GM19397 (cell line): Measurements from ENCODE around the gene DDX27.
"Not testable (repeated sequence)": the region's sequence is repeated elsewhere in the genome, so short reads cannot be mapped to it uniquely, and the experiment has no call there.

Experiments
- ATAC-seq: cut with Tn5 transposase; IDR thresholded peaks from one replicate; pipeline ENCODE4 v1.9.1; 2021; ENCODE audit warnings: mild to moderate bottlenecking, moderate library complexity; ENCODE audit not compliant: unreplicated experiment

The DDX27 gene

GRCh38 chr20:49219091-49219923, at the start of gene DDX27:
DDX27 (plus strand) TSS chr20:49219416; CDS start chr20:49219449, 33 bp downstream.
- ATAC-seq: peak; percentile 95

GRCh38 chr20:49169547-49169946, 49.7 kb upstream of the DDX27 start:
- no peak for ATAC-seq

- no peak for ATAC-seq
Measured at GRCh38 chr20:49170714-49171113, 48.5 kb upstream of the DDX27 start.

GRCh38 chr20:49171909-49172308, 47.3 kb upstream of the DDX27 start:
- no peak for ATAC-seq

GRCh38 chr20:49172413-49172812, 46.8 kb upstream of the DDX27 start:
- ATAC-seq: no peak

- ATAC-seq: no peak
Measured at GRCh38 chr20:49174183-49174582, 45.0 kb upstream of the DDX27 start.

- ATAC-seq: no peak
Measured at GRCh38 chr20:49179368-49180277, 39.6 kb upstream of the DDX27 start.

- no peak for ATAC-seq
Measured at GRCh38 chr20:49181265-49181877, 37.8 kb upstream of the DDX27 start.

- ATAC-seq: no peak
Measured at GRCh38 chr20:49183444-49183843, 35.8 kb upstream of the DDX27 start.

GRCh38 chr20:49184084-49184501, 35.1 kb upstream of the DDX27 start:
- not testable (repeated sequence) for ATAC-seq

GRCh38 chr20:49184691-49185070, 34.5 kb upstream of the DDX27 start:
- no peak for ATAC-seq

- no peak for ATAC-seq
Measured at GRCh38 chr20:49185071-49185761, 34.0 kb upstream of the DDX27 start.

- ATAC-seq: no peak
Measured at GRCh38 chr20:49186535-49187329, 32.5 kb upstream of the DDX27 start.

- no peak for ATAC-seq
Measured at GRCh38 chr20:49187330-49187850, 31.8 kb upstream of the DDX27 start.

GRCh38 chr20:49187851-49188641, 31.2 kb upstream of the DDX27 start, which contains the start of gene STAU1:
STAU1 (minus strand) TSS chr20:49188334; CDS start chr20:49166201, 22,133 bp downstream.
- ATAC-seq: peak; percentile 90

GRCh38 chr20:49192944-49193518, 26.2 kb upstream of the DDX27 start:
- not testable (repeated sequence) for ATAC-seq

GRCh38 chr20:49199729-49200293, 19.4 kb upstream of the DDX27 start:
- no peak for ATAC-seq

GRCh38 chr20:49203011-49203410, 16.2 kb upstream of the DDX27 start:
- no peak for ATAC-seq
